MV-4-11 (cell line): ENCODE measurements around the gene PTPN18.

Experiments
- DNase-seq: peaks from one replicate; lab custom pipeline; 2025; lab: John Stamatoyannopoulos, UW

Gene PTPN18

GRCh38 chr2:130339885-130340745, 15.7 kb upstream of the PTPN18 start:
- DNase-seq: peak; percentile 14

- no peak for DNase-seq
Observed at GRCh38 chr2:130341562-130342019, 14.3 kb upstream of the PTPN18 start.

GRCh38 chr2:130342020-130342532, 13.8 kb upstream of the PTPN18 start:
- DNase-seq: peak; percentile 92

GRCh38 chr2:130342533-130343275, 13.2 kb upstream of the PTPN18 start, which contains the start of gene IMP4:
TSS of gene IMP4 (plus strand) at chr2:130342897. CDS start at chr2:130342933, 36 bp downstream.
- DNase-seq: peak; percentile 100

GRCh38 chr2:130344578-130344977, 11.3 kb upstream of the PTPN18 start:
- DNase-seq: no peak

- DNase-seq: no peak
Observed at GRCh38 chr2:130345091-130345490, 10.8 kb upstream of the PTPN18 start.

GRCh38 chr2:130345611-130346010, 10.2 kb upstream of the PTPN18 start:
- no peak for DNase-seq

GRCh38 chr2:130346041-130346740, 9.7 kb upstream of the PTPN18 start:
- DNase-seq: no peak

GRCh38 chr2:130346741-130347066, 9.2 kb upstream of the PTPN18 start:
- no peak for DNase-seq

- no peak for DNase-seq
Observed at GRCh38 chr2:130347220-130347925, 8.5 kb upstream of the PTPN18 start.

GRCh38 chr2:130349174-130349573, 6.7 kb upstream of the PTPN18 start:
- no peak for DNase-seq

GRCh38 chr2:130351711-130352110, 4.1 kb upstream of the PTPN18 start:
- DNase-seq: no peak

GRCh38 chr2:130352237-130352636, 3.6 kb upstream of the PTPN18 start:
- DNase-seq: no peak

GRCh38 chr2:130353291-130354138, 2.3 kb upstream of the PTPN18 start:
- DNase-seq: no peak

- no peak for DNase-seq
Observed at GRCh38 chr2:130354139-130354428, 1.8 kb upstream of the PTPN18 start.

GRCh38 chr2:130355172-130355577, 681 bp upstream of the PTPN18 start:
- peak; percentile 30 for DNase-seq

GRCh38 chr2:130357864-130358263, 2.0 kb downstream of the PTPN18 start:
- no peak for DNase-seq

GRCh38 chr2:130358420-130359350, 2.8 kb downstream of the PTPN18 start:
- DNase-seq: no peak

- no peak for DNase-seq
Observed at GRCh38 chr2:130359466-130359865, 3.6 kb downstream of the PTPN18 start.

- DNase-seq: no peak
Observed at GRCh38 chr2:130363479-130363878, 7.6 kb downstream of the PTPN18 start.
